IMR-90 (cell line): ENCODE results near the gene PADI2. TPM values are rescaled to one million over a fixed set of nuclear protein-coding genes. Genes with fewer than 3 reads are reported as not detected.

Source experiments
- ATAC-seq: fragments of 200-7000 bp; cut with Tn5 transposase; 2 replicates; pipeline ENCODE4 v1.9.1; 2020; ENCODE audit warnings: low read depth, mild to moderate bottlenecking, moderate library complexity
- BruUV-seq: library from RNA; stranded (reverse); fragments of 400-500 nt; replicated peaks from 2 replicates; lab custom pipeline; 2021; lab: Mats Ljungman, UMichigan
- CTCF ChIA-PET: fragments of 300-600 bp; formaldehyde crosslinking; extraction: SDS; loops from one replicate; lab custom pipeline; 2021; ENCODE audit warnings: antibody characterized with exemption; lab: Yijun Ruan, JAX
- POLR2A ChIA-PET: fragments of 300-600 bp; sonication (Branson Sonifier 250); formaldehyde crosslinking; loops from one replicate; lab custom pipeline; 2022; ENCODE audit warnings: antibody characterized with exemption; ENCODE audit not compliant: unreplicated experiment; lab: Charles Lee
- DNase-seq: peaks from one replicate; pipeline ENCODE4 v3.0.0; 2013
- H2AFZ ChIP-seq: replicated peaks from 2 replicates; pipeline ENCODE3; 2013; ENCODE audit warnings: low read length, mild to moderate bottlenecking; ENCODE audit not compliant: poor library complexity
- H2AK5ac ChIP-seq: 2 replicates; pipeline ENCODE4 v1.6.1; 2013; ENCODE audit warnings: low read depth, low read length, inconsistent platforms
- H2AK9ac ChIP-seq: replicated peaks from 2 replicates; pipeline ENCODE3; 2013; ENCODE audit warnings: mild to moderate bottlenecking, low read depth, low read length, moderate library complexity; ENCODE audit not compliant: poor library complexity
- H2BK120ac ChIP-seq: 2 replicates; pipeline ENCODE4 v1.6.1; 2013; ENCODE audit warnings: low read depth, low read length, inconsistent platforms
- H2BK15ac ChIP-seq: 3 replicates; pipeline ENCODE4 v1.6.1; 2013; ENCODE audit warnings: low read depth, low read length, inconsistent platforms
- H2BK20ac ChIP-seq: 2 replicates; pipeline ENCODE4 v1.6.1; 2013; ENCODE audit warnings: low read depth, mild to moderate bottlenecking, inconsistent platforms, low read length, moderate library complexity
- H2BK5ac ChIP-seq: 2 replicates; pipeline ENCODE4 v1.6.1; 2013; ENCODE audit warnings: mild to moderate bottlenecking, low read depth, low read length, inconsistent platforms; ENCODE audit not compliant: poor library complexity, severe bottlenecking
- H3K14ac ChIP-seq: replicated peaks from 2 replicates; pipeline ENCODE4 v1.6.1; 2013; ENCODE audit warnings: low read depth, low read length, inconsistent platforms
- H3K18ac ChIP-seq: 2 replicates; pipeline ENCODE4 v1.6.1; 2013; ENCODE audit warnings: low read depth, low read length, control low read depth
- H3K23ac ChIP-seq: 2 replicates; pipeline ENCODE4 v1.6.1; 2013; ENCODE audit warnings: low read depth, low read length, inconsistent platforms
- H3K27ac ChIP-seq: 2 replicates; pipeline ENCODE4 v1.5.1; 2013; ENCODE audit warnings: mild to moderate bottlenecking, control low read depth, low read length; ENCODE audit not compliant: insufficient read depth
- H3K27me3 ChIP-seq: 2 replicates; pipeline ENCODE4 v1.6.1; 2013; ENCODE audit warnings: low read length; ENCODE audit not compliant: control insufficient read depth, insufficient read depth
- H3K36me3 ChIP-seq: 2 replicates; pipeline ENCODE4 v1.6.1; 2013; ENCODE audit warnings: low read length, mixed read lengths; ENCODE audit not compliant: control insufficient read depth, insufficient read depth
- H3K4ac ChIP-seq: 2 replicates; pipeline ENCODE4 v1.6.1; 2013; ENCODE audit warnings: low read depth, low read length, inconsistent platforms
- H3K4me1 ChIP-seq: 2 replicates; pipeline ENCODE4 v1.6.1; 2013; ENCODE audit warnings: low read length, mixed read lengths; ENCODE audit not compliant: control insufficient read depth, insufficient read depth
- H3K4me2 ChIP-seq: 2 replicates; pipeline ENCODE4 v1.6.1; 2013; ENCODE audit warnings: low read depth, mild to moderate bottlenecking, control low read depth, low read length, moderate library complexity
- H3K4me3 ChIP-seq: 2 replicates; pipeline ENCODE4 v1.5.1; 2013; ENCODE audit warnings: low read depth, mild to moderate bottlenecking, control low read depth, low read length, moderate library complexity; ENCODE audit not compliant: insufficient read depth
- H3K56ac ChIP-seq: 2 replicates; pipeline ENCODE4 v1.6.1; 2013; ENCODE audit warnings: low read length, inconsistent platforms; ENCODE audit not compliant: insufficient read depth; ENCODE audit errors: extremely low read depth
- H3K79me1 ChIP-seq, 2 experiments: 2 replicates each; pipeline ENCODE4 v1.6.1; 2013; ENCODE audit warnings: low read length in 2 of 2, inconsistent platforms in 1 of 2, low read depth in 1 of 2
- H3K9ac ChIP-seq: 2 replicates; pipeline ENCODE4 v1.6.1; 2013; ENCODE audit warnings: low read depth, low read length, control low read depth
- H3K9me1 ChIP-seq: 2 replicates; pipeline ENCODE4 v1.6.1; 2013; ENCODE audit warnings: low read length, inconsistent platforms; ENCODE audit not compliant: insufficient read depth
- H3K9me3 ChIP-seq: 2 replicates; pipeline ENCODE4 v1.6.1; 2013; ENCODE audit warnings: low read length; ENCODE audit not compliant: control insufficient read depth, insufficient read depth
- H4K20me1 ChIP-seq: 2 replicates; pipeline ENCODE4 v1.6.1; 2013; ENCODE audit warnings: low read length, inconsistent platforms; ENCODE audit not compliant: insufficient read depth
- H4K5ac ChIP-seq: 2 replicates; pipeline ENCODE4 v1.6.1; 2013; ENCODE audit warnings: mild to moderate bottlenecking, low read depth, low read length, control low read depth
- H4K8ac ChIP-seq, 2 experiments: 2 replicates each; pipeline ENCODE4 v1.6.1; 2013; ENCODE audit warnings: low read depth in 2 of 2, low read length in 2 of 2, control low read depth in 1 of 2, inconsistent platforms in 1 of 2
- H4K91ac ChIP-seq: 2 replicates; pipeline ENCODE4 v1.6.1; 2013; ENCODE audit warnings: low read depth, low read length, inconsistent platforms; ENCODE audit not compliant: insufficient read depth
- BHLHE40 ChIP-seq: fragments of 150-350 bp; IDR thresholded peaks from 2 replicates; pipeline ENCODE4 v1.6.1; 2016; ENCODE audit warnings: mild to moderate bottlenecking, low read depth, low read length
- CEBPB ChIP-seq: IDR thresholded peaks from 2 replicates; pipeline ENCODE4 v1.6.1; 2012; ENCODE audit warnings: low read depth, low read length, improper control_type of control experiment
- CHD1 ChIP-seq: IDR thresholded peaks from 2 replicates; pipeline ENCODE4 v1.6.1; 2012; ENCODE audit warnings: low read depth, low read length, improper control_type of control experiment
- CTCF ChIP-seq: conservative IDR thresholded peaks from 2 replicates; pipeline ENCODE4 v1.5.1; 2012; ENCODE audit warnings: mild to moderate bottlenecking, low read depth, low read length, improper control_type of control experiment
- ELK1 ChIP-seq: fragments of 150-350 bp; IDR thresholded peaks from 2 replicates; pipeline ENCODE4 v1.6.1; 2016; ENCODE audit warnings: low read depth, mild to moderate bottlenecking, low read length, moderate library complexity, borderline replicate concordance
- FOS ChIP-seq: fragments of 150-350 bp; IDR thresholded peaks from 2 replicates; pipeline ENCODE4 v1.6.1; 2016; ENCODE audit warnings: low read depth, low read length
- MAFK ChIP-seq: IDR thresholded peaks from 2 replicates; pipeline ENCODE4 v1.6.1; 2012; ENCODE audit warnings: low read depth, low read length, improper control_type of control experiment
- MAZ ChIP-seq: IDR thresholded peaks from 2 replicates; pipeline ENCODE4 v1.6.1; 2012; ENCODE audit warnings: low read depth, mild to moderate bottlenecking, low read length, improper control_type of control experiment, moderate library complexity, borderline replicate concordance
- MXI1 ChIP-seq: IDR thresholded peaks from 2 replicates; pipeline ENCODE4 v1.6.1; 2012; ENCODE audit warnings: low read depth, mild to moderate bottlenecking, low read length, moderate library complexity, borderline replicate concordance
- NFE2L2 ChIP-seq: fragments of 150-350 bp; IDR thresholded peaks from 2 replicates; pipeline ENCODE4 v1.6.1; 2016; ENCODE audit warnings: low read depth, mild to moderate bottlenecking, low read length
- POLR2A ChIP-seq: IDR thresholded peaks from 2 replicates; pipeline ENCODE4 v1.6.1; 2012; ENCODE audit warnings: mild to moderate bottlenecking, low read depth, low read length
- RAD21 ChIP-seq: IDR thresholded peaks from 2 replicates; pipeline ENCODE4 v1.6.1; 2012; ENCODE audit warnings: low read length, improper control_type of control experiment
- RCOR1 ChIP-seq: IDR thresholded peaks from 2 replicates; pipeline ENCODE4 v1.6.1; 2012; ENCODE audit warnings: mild to moderate bottlenecking, low read length, improper control_type of control experiment; ENCODE audit not compliant: insufficient replicate concordance
- RFX5 ChIP-seq: IDR thresholded peaks from 2 replicates; pipeline ENCODE4 v1.8.0; 2012; ENCODE audit warnings: low read depth, mild to moderate bottlenecking, low read length, moderate library complexity
- SMC3 ChIP-seq: fragments of 150-350 bp; IDR thresholded peaks from 2 replicates; pipeline ENCODE4 v1.6.1; 2016; ENCODE audit warnings: low read depth, mild to moderate bottlenecking, antibody characterized with exemption, low read length, moderate library complexity
- WGBS, 2 experiments: methylation state at CpG; one replicate each; pipeline versions ENCODE4 v1.1.5 to v1.1.7; 2013; ENCODE audit warnings: missing lambda C conversion rate in 2 of 2; ENCODE audit not compliant: insufficient read length in 1 of 2; ENCODE audit errors: extremely low coverage in 2 of 2; 5-methylcytosine and 5-hydroxymethylcytosine counted together
- dilution Hi-C: fragments of 300-500 bp; cut with HindIII; formaldehyde crosslinking; loops from one replicate; pipeline ENCODE4 v1.14.3; 2018; ENCODE audit warnings: low sequenced_read_pairs; ENCODE audit not compliant: unreplicated experiment
- in situ Hi-C: fragments of 300-500 bp; cut with MboI; formaldehyde crosslinking; loops from 3 replicates; pipeline ENCODE4 v1.14.3; 2019; ENCODE audit warnings: low sequenced_read_pairs, inconsistent platforms, mixed read lengths
- intact Hi-C: fragments of 100-400 bp; cut with micrococcal nuclease; formaldehyde crosslinking; loops from 2 replicates; pipeline ENCODE4 v1.10.0; 2022
- polyA plus RNA-seq, 3 experiments: library from polyadenylated mRNA; depleted of rRNA; stranded (reverse); fragments of >200 nt; gene quantifications; 2 replicates each; pipeline ENCODE4 v1.2.3, GENCODE V29; 2012; ENCODE audit warnings: low replicate concordance in 1 of 3
- total RNA-seq: library from RNA; depleted of rRNA; stranded (reverse); fragments of >200 nt; gene quantifications from 2 replicates; pipeline ENCODE4 v1.2.3, GENCODE V29; 2012
- TF ChIP-seq, protein P1 (sequence below): fragments of 150-350 bp; IDR thresholded peaks from 2 replicates; pipeline ENCODE4 v1.6.1; 2017; ENCODE audit warnings: mild to moderate bottlenecking, antibody characterized with exemption, low read length, low read depth

Gene PADI2
- total and polyA plus RNA-seq, 2 of the 4 experiments (the other 2 are of a cell fraction), result not detected

GRCh38 chr1:17108360-17108759, 10.9 kb downstream of the PADI2 start:
- no peak overlapping the region for H3K9ac ChIP-seq
- H2AK5ac ChIP-seq, result no peak overlapping the region
- 27% methylated on average over 3 of the region's 8 CpGs; no CpG with 5 or more reads in 1 of the 2 experiments for WGBS, 2 experiments
- no peak overlapping the region for H2BK15ac ChIP-seq
- intact Hi-C loops (no loop called here), dilution Hi-C loops (no loop called here), in situ Hi-C loops (no loop called here)
- ATAC-seq (no peak), DNase-seq (no peak)
- H4K8ac ChIP-seq, result no peak overlapping the region
- H3K27me3 ChIP-seq, result peaks cover 45% of the 10 kb centered on the region
- no peaks in the 10 kb centered on the region for H3K9me3 ChIP-seq
- no peak overlapping the region for H2AFZ ChIP-seq
- no peak for TF ChIP-seq RAD21
- TF ChIP-seq FOS, result no peak
- no peak for TF ChIP-seq MAZ
- TF ChIP-seq MAFK, result no peak
- TF ChIP-seq NFE2L2, result no peak
- TF ChIP-seq, protein P1, sequence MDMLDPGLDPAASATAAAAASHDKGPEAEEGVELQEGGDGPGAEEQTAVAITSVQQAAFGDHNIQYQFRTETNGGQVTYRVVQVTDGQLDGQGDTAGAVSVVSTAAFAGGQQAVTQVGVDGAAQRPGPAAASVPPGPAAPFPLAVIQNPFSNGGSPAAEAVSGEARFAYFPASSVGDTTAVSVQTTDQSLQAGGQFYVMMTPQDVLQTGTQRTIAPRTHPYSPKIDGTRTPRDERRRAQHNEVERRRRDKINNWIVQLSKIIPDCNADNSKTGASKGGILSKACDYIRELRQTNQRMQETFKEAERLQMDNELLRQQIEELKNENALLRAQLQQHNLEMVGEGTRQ, result no peak
- TF ChIP-seq ELK1, result no peak
- TF ChIP-seq RCOR1, result no peak
- no peak for TF ChIP-seq RFX5
- TF ChIP-seq MXI1, result no peak
- no peak for TF ChIP-seq POLR2A
- no peak for TF ChIP-seq BHLHE40
- TF ChIP-seq CEBPB, result no peak
- TF ChIP-seq CHD1, result no peak
- no peak for TF ChIP-seq CTCF
- TF ChIP-seq SMC3, result no peak
- H3K79me1 ChIP-seq, result no peaks in the 10 kb centered on the region
- no peak overlapping the region for H2AK9ac ChIP-seq
- H2BK20ac ChIP-seq, result no peak overlapping the region
- no peak overlapping the region for H3K14ac ChIP-seq
- H3K18ac ChIP-seq, result no peak overlapping the region
- H3K4me2 ChIP-seq, result no peak overlapping the region
- no peaks in the 10 kb centered on the region for H4K20me1 ChIP-seq
- H3K4me1 ChIP-seq, result no peaks in the 10 kb centered on the region
- no peak overlapping the region for H3K4me3 ChIP-seq
- POLR2A ChIA-PET, result no interaction called here
- no peak overlapping the region for H4K5ac ChIP-seq
- H3K4ac ChIP-seq, result no peak overlapping the region
- no TSS peak for BruUV-seq
- CTCF ChIA-PET, result no interaction called here
- H3K27ac ChIP-seq, result no peak overlapping the region
- H4K91ac ChIP-seq, result no peak overlapping the region
- no peak overlapping the region for H2BK5ac ChIP-seq
- H3K56ac ChIP-seq, result no peak overlapping the region
- no peak overlapping the region for H2BK120ac ChIP-seq
- no peaks in the 10 kb centered on the region for H3K36me3 ChIP-seq
- H3K9me1 ChIP-seq, result no peaks in the 10 kb centered on the region
- no peak overlapping the region for H3K23ac ChIP-seq
